ENCODE results near the gene SOX9.

Gene SOX9

GRCh38 chr17:72122765-72123529, 2.1 kb downstream of the SOX9 start:
- no peak for FAIRE-seq
- no peak for DNase-seq (ENCODE audit: insufficient read length, low spot score)
- TF ChIP-seq CTCF (IDR thresholded peaks at IDR 0.05; ENCODE audit: insufficient read depth, missing control alignments), result no peak

- DNase-seq (ENCODE audit: insufficient read length, low spot score) (no peak), FAIRE-seq (no peak)
- TF ChIP-seq CTCF (IDR thresholded peaks at IDR 0.05; ENCODE audit: insufficient read depth, missing control alignments), result no peak
These were observed 3.0 kb downstream of the SOX9 start for GRCh38 chr17:72123530-72124437.

GRCh38 chr17:72124438-72124775, 3.6 kb downstream of the SOX9 start:
- TF ChIP-seq CTCF (IDR thresholded peaks at IDR 0.05; ENCODE audit: insufficient read depth, missing control alignments), result no peak
- no peak for DNase-seq (ENCODE audit: insufficient read length, low spot score)
- no peak for FAIRE-seq

- DNase-seq (ENCODE audit: insufficient read length, low spot score) (no peak), FAIRE-seq (no peak)
- no peak for TF ChIP-seq CTCF (IDR thresholded peaks at IDR 0.05; ENCODE audit: insufficient read depth, missing control alignments)
These were observed 4.4 kb downstream of the SOX9 start for GRCh38 chr17:72125226-72125651.

- no peak for TF ChIP-seq CTCF (IDR thresholded peaks at IDR 0.05; ENCODE audit: insufficient read depth, missing control alignments)
- no peak for DNase-seq (ENCODE audit: insufficient read length, low spot score)
- FAIRE-seq, result no peak
These were observed 4.9 kb downstream of the SOX9 start for GRCh38 chr17:72125742-72126141.

GRCh38 chr17:72126575-72127486, 6.0 kb downstream of the SOX9 start:
- TF ChIP-seq CTCF (IDR thresholded peaks at IDR 0.05; ENCODE audit: insufficient read depth, missing control alignments), result no peak
- no peak for FAIRE-seq
- DNase-seq (ENCODE audit: insufficient read length, low spot score), result no peak

Data from D721Med (cell line).